GM12801 (cell line): ENCODE results near the gene ACTRT2.

Experiments
- CTCF ChIP-seq: IDR thresholded peaks from one replicate; pipeline ENCODE4 v1.5.1; 2011; ENCODE audit warnings: control low read depth; ENCODE audit not compliant: insufficient read length; ENCODE audit errors: extremely low read depth

ACTRT2 gene

DNA sequence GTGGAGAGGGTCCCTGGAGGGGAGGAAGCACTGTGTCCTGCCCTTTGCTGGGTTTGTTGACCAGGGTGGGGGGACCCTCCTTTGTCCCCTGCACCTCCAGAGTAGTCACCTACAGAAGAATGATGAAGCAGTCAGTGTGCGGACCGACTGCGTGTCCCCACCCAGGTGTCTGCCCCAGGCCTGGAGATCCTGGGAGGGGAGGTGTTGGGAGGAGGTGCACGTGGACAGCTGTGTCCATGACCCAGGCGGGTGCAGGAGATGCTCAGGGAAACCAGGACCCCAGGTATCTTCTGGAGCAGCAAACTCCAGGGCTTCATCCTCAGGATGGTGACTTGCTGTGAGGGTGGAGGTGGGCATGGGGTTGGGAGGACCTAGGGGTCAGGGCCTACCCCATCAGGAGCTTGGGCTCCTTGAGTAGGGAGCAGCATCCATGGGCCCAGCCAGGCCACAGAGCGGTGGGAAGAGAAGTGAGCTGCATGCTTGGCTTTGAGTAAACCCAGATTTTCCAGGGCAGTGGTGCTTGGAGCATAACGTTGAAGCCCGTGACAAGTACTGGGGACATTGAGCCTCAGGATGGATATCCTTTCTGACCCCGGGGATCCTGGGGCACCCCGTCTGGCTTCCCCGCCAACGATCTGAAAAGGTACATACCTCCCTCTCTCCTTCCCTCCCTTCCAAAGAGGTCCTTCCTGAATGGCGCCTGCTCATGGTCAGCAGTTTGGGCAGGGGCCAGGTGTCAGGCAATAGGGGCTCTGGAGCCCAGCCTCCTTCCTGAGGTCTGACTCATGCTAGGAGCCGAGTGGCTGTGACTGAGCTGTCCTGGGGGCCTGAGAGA lies 13.7 kb downstream of the ACTRT2 start:
- no peak for TF ChIP-seq CTCF

DNA sequence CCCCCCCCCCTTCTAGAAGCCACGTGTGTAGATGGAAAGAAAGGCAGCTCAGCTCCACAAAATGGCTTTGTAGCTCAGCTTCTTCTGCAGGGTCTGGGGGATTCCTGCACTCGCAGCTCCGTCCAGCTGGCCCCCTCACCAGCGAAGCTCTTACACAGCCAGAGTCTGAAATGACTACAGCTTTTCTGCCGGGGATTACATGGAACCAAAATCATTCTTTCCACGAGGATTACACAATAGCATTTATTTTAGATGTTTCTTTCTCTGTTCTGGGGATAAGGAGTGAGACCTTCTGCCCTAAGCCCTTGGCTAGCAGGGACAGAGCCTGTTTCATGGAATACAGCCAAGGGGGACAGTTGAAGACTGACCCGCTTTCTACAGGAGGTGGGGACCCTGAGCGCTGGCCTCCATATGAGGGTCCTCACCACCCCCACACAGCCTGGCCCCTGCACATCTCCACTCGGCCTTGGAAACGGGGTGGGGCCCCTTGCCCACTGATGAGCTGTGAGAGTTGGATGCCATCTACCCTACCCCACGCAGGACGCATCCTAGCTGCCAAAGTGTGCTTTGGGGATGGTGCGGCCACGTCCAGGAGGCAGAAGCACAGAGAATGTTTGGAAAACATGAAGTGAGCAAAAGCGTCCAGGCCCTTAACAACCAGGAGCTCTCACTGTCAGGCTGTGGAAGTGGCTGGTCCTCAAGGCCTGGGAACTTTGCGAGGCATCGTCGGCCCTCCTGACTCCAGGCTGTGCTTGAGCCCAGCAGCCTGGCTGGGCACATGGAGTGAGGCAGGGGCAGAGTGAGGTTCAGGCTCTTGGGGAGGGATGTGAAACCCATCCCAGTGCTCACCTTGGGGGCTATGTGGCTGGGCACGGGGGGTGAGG lies 14.5 kb downstream of the ACTRT2 start:
- no peak for TF ChIP-seq CTCF

DNA sequence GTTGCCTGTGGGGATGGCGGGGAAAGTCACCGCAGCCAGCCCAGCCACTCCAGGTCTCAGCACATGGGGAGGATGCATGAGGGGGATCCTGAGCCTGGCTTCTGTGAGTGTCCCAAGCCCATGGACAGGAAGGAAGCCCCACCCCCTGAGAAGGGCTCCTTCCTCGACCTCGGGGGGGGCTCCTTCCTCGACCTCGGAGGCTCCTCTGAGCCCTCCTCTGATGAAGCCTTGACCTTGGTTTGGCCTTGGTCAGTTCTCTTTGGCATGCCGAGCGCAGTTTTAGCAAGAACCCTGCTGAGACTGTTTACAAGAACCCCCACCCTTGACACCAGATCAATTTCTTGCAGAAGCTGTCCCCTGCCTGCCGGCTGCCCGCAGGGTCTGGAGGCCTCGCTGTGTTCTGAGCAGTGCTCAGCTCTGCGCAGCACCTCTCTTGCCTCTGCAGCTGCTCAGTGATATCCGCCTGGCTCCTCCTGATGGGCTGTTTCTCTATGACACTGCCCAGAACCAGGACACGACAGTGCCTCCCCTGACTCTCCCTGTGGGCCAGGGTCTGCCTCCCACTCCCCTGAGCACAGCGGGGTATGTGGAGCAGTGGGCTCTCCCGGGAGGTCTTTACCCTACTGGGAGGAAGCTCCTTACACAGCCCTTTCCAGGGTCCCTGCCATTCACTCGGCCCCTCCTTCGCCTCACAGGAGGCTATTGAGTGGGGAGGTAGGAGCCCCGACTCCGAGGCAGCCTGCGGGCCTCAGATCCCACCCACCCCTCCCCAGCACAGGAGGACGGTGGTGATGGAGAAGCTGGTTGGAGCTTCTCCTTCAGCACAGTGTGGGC lies 15.4 kb downstream of the ACTRT2 start:
- TF ChIP-seq CTCF, result no peak

- no peak for TF ChIP-seq CTCF
These were observed 16.2 kb downstream of the ACTRT2 start for GRCh38 chr1:3037281-3038040.

GRCh38 chr1:3038113-3038551 lies 16.9 kb downstream of the ACTRT2 start:
- TF ChIP-seq CTCF, result no peak

- TF ChIP-seq CTCF, result no peak
These were observed 17.4 kb downstream of the ACTRT2 start for GRCh38 chr1:3038571-3039181.
